Panc1 (cell line): ENCODE results near the gene OR6P1. TPM values are rescaled to one million over a fixed set of nuclear protein-coding genes. Genes with fewer than 3 reads are reported as not detected.

Experiments
- ATAC-seq: fragments of 200-7000 bp; cut with Tn5 transposase; 2 replicates; pipeline ENCODE4 v1.9.1; 2020; ENCODE audit warnings: mild to moderate bottlenecking, moderate library complexity
- BruUV-seq: library from RNA; stranded (reverse); fragments of 400-500 nt; replicated peaks from 2 replicates; lab custom pipeline; 2021; lab: Mats Ljungman, UMichigan
- CTCF ChIA-PET: fragments of 300-600 bp; sonication (Branson Sonifier 250); formaldehyde crosslinking; loops from one replicate; lab custom pipeline; 2022; ENCODE audit warnings: antibody characterized with exemption; lab: Charles Lee
- POLR2A ChIA-PET: fragments of 300-600 bp; sonication (Branson Sonifier 250); formaldehyde crosslinking; loops from one replicate; lab custom pipeline; 2022; ENCODE audit warnings: antibody characterized with exemption; lab: Charles Lee
- DNase-seq: peaks from one replicate; pipeline ENCODE4 v3.0.0-alpha.2; 2010; ENCODE audit warnings: low read depth, low spot score
- H3K27ac ChIP-seq: 2 replicates; pipeline ENCODE4 v1.5.1; 2011; ENCODE audit warnings: mild to moderate bottlenecking, low read length, inconsistent platforms
- H3K27me3 ChIP-seq: fragments of 200-500 bp; sonication (Bioruptor generic); 2 replicates; pipeline ENCODE4 v1.6.0; 2014; ENCODE audit warnings: low read length, inconsistent platforms; ENCODE audit not compliant: control insufficient read depth, insufficient read depth
- H3K36me3 ChIP-seq: fragments of 200-500 bp; sonication (Bioruptor generic); 2 replicates; pipeline ENCODE4 v1.5.1; 2014; ENCODE audit warnings: inconsistent platforms, mild to moderate bottlenecking, low read length, moderate library complexity; ENCODE audit not compliant: control insufficient read depth, insufficient read depth
- H3K4me1 ChIP-seq: 2 replicates; pipeline ENCODE4 v1.5.1; 2011; ENCODE audit warnings: inconsistent platforms, mild to moderate bottlenecking, low read length, moderate library complexity; ENCODE audit not compliant: control insufficient read depth, insufficient read depth
- H3K4me3 ChIP-seq, 2 experiments: 2 replicates each; pipeline ENCODE4 v1.5.1; 2011 to 2012; ENCODE audit warnings: low read depth in 2 of 2, low read length in 2 of 2, mild to moderate bottlenecking in 2 of 2, inconsistent platforms in 1 of 2, moderate library complexity in 1 of 2
- H3K9me3 ChIP-seq: fragments of 200-500 bp; sonication (Bioruptor generic); 2 replicates; pipeline ENCODE4 v1.5.1; 2014; ENCODE audit warnings: low read depth, mild to moderate bottlenecking, inconsistent platforms, low read length, moderate library complexity; ENCODE audit not compliant: control insufficient read depth, insufficient read depth
- POLR2AphosphoS5 ChIP-seq: IDR thresholded peaks from 2 replicates; pipeline ENCODE4 v1.6.1; 2012; ENCODE audit warnings: mild to moderate bottlenecking, low read depth, low read length, moderate library complexity
- SIN3A ChIP-seq: IDR thresholded peaks from 2 replicates; pipeline ENCODE4 v1.6.1; 2012; ENCODE audit warnings: low read depth, mild to moderate bottlenecking, low read length, moderate library complexity, borderline replicate concordance; ENCODE audit not compliant: insufficient read depth
- TCF7L2 ChIP-seq: IDR thresholded peaks from 2 replicates; pipeline ENCODE4 v1.6.1; 2011; ENCODE audit warnings: mild to moderate bottlenecking, low read depth, low read length, inconsistent platforms
- in situ Hi-C: cut with HindIII; loops from 2 replicates; pipeline ENCODE4 v1.10.0; 2016; ENCODE audit warnings: low sequenced_read_pairs, low pct_unique_long_range_greater_than_20kb
- intact Hi-C: fragments of 100-400 bp; cut with micrococcal nuclease; formaldehyde crosslinking; loops from one replicate; pipeline ENCODE4 v1.10.0; 2022; ENCODE audit not compliant: unreplicated experiment
- total RNA-seq: library from RNA; stranded (reverse); gene quantifications from one replicate; pipeline ENCODE4 v1.2.1, GENCODE V29; 2021; ENCODE audit not compliant: unreplicated experiment
- TF ChIP-seq, protein P1 (sequence below): fragments of 450-650 bp; IDR thresholded peaks from 2 replicates; pipeline ENCODE4 v1.5.1; 2017; ENCODE audit warnings: mild to moderate bottlenecking
- TF ChIP-seq, protein P2 (sequence below), 2 experiments: IDR thresholded peaks; 2 replicates each; pipeline ENCODE4 v1.6.1; 2011 to 2012; ENCODE audit warnings: low read depth in 2 of 2, control low read depth in 1 of 2, low read length in 1 of 2, mild to moderate bottlenecking in 1 of 2, moderate library complexity in 1 of 2; ENCODE audit not compliant: insufficient read depth in 1 of 2

The OR6P1 gene
- total RNA-seq, 1 experiment from 2014 or later, result not detected

- no peak for DNase-seq
Observed at GRCh38 chr1:158527190-158527815, 43.1 kb downstream of the OR6P1 start.

GRCh38 chr1:158521666-158522058 is 48.7 kb downstream of the OR6P1 start:
- ChIA-PET POLR2A (no interaction called here), CTCF (no interaction called here)
- ATAC-seq (no peak), DNase-seq (no peak)
- TF ChIP-seq, protein P1, sequence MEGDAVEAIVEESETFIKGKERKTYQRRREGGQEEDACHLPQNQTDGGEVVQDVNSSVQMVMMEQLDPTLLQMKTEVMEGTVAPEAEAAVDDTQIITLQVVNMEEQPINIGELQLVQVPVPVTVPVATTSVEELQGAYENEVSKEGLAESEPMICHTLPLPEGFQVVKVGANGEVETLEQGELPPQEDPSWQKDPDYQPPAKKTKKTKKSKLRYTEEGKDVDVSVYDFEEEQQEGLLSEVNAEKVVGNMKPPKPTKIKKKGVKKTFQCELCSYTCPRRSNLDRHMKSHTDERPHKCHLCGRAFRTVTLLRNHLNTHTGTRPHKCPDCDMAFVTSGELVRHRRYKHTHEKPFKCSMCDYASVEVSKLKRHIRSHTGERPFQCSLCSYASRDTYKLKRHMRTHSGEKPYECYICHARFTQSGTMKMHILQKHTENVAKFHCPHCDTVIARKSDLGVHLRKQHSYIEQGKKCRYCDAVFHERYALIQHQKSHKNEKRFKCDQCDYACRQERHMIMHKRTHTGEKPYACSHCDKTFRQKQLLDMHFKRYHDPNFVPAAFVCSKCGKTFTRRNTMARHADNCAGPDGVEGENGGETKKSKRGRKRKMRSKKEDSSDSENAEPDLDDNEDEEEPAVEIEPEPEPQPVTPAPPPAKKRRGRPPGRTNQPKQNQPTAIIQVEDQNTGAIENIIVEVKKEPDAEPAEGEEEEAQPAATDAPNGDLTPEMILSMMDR, result no peak
- TF ChIP-seq TCF7L2 (no peak), SIN3A (no peak), POLR2AphosphoS5 (no peak)
- TF ChIP-seq, protein P2, sequence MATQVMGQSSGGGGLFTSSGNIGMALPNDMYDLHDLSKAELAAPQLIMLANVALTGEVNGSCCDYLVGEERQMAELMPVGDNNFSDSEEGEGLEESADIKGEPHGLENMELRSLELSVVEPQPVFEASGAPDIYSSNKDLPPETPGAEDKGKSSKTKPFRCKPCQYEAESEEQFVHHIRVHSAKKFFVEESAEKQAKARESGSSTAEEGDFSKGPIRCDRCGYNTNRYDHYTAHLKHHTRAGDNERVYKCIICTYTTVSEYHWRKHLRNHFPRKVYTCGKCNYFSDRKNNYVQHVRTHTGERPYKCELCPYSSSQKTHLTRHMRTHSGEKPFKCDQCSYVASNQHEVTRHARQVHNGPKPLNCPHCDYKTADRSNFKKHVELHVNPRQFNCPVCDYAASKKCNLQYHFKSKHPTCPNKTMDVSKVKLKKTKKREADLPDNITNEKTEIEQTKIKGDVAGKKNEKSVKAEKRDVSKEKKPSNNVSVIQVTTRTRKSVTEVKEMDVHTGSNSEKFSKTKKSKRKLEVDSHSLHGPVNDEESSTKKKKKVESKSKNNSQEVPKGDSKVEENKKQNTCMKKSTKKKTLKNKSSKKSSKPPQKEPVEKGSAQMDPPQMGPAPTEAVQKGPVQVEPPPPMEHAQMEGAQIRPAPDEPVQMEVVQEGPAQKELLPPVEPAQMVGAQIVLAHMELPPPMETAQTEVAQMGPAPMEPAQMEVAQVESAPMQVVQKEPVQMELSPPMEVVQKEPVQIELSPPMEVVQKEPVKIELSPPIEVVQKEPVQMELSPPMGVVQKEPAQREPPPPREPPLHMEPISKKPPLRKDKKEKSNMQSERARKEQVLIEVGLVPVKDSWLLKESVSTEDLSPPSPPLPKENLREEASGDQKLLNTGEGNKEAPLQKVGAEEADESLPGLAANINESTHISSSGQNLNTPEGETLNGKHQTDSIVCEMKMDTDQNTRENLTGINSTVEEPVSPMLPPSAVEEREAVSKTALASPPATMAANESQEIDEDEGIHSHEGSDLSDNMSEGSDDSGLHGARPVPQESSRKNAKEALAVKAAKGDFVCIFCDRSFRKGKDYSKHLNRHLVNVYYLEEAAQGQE (IDR thresholded peaks at IDR 0.05; ENCODE audit: insufficient read depth in 1 of 2, low read depth in 2 of 2, low read length in 1 of 2), result no peak
- BruUV-seq, result no TSS peak
- Histone ChIP-seq H3K4me3 (no peak overlapping the region), H3K27ac (no peak overlapping the region), H3K36me3 (no peaks in the 10 kb centered on the region), H3K27me3 (no peaks in the 10 kb centered on the region), H3K9me3 (no peaks in the 10 kb centered on the region), H3K4me1 (no peaks in the 10 kb centered on the region)
- in situ Hi-C loops, result no loop called here
- intact Hi-C loops, result no loop called here

More at GRCh38 chr1:158527190-158527815, 43.1 kb downstream of the OR6P1 start:
- Histone ChIP-seq H3K9me3 (no peaks in the 10 kb centered on the region), H3K27me3 (no peaks in the 10 kb centered on the region), H3K36me3 (no peaks in the 10 kb centered on the region), H3K27ac (no peak overlapping the region), H3K4me1 (no peaks in the 10 kb centered on the region), H3K4me3 (no peak overlapping the region)
- BruUV-seq, result no TSS peak
- no peak for TF ChIP-seq SIN3A
- no peak for TF ChIP-seq TCF7L2
- no peak for TF ChIP-seq POLR2AphosphoS5
- POLR2A ChIA-PET, result no interaction called here
- CTCF ChIA-PET, result no interaction called here
- intact Hi-C loops (no loop called here), in situ Hi-C loops (no loop called here)
- no peak for ATAC-seq

DNA sequence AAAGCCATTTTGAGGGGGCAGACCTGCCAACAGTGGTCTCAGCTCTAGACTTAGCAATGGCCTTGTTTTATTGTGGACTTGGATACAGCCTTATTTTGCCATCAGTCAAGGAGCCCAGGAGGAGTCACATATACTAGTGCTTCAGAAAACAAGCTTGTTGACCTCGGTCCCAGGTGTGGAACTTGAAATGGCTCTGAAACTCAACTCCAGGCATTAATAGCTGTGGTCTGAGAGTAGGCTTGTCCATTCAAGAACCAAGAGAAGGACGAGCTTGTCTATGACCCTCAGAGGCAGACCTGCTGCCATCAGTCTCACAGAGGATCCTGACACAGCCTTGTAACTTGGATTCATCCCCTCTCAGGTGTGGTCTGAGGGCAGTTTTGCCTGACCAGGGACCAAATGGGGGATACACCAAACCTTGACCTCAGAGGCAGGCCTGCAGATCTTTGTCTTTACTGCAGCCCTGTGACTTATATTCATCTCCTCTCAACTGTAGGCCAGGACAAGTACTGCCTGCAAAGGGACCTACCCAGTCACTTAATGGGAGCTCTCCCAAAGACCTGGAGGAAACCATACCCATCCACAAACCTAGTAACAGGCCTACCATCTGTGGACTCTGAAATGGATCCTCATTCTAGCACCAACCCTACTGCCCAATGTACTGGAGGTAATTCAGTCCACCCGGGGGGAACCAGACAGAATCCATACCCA is 49.3 kb downstream of the OR6P1 start:
- ChIA-PET POLR2A (no interaction called here), CTCF (no interaction called here)
- in situ Hi-C loops (no loop called here), intact Hi-C loops (no loop called here)
- H3K9me3 ChIP-seq, result no peaks in the 10 kb centered on the region
- H3K4me1 ChIP-seq, result no peaks in the 10 kb centered on the region
- no peak overlapping the region for H3K27ac ChIP-seq
- no peaks in the 10 kb centered on the region for H3K36me3 ChIP-seq
- no peak for TF ChIP-seq SIN3A
- no peak for TF ChIP-seq POLR2AphosphoS5
- TF ChIP-seq TCF7L2, result no peak
- TF ChIP-seq, protein P1, result no peak
- TF ChIP-seq, protein P2 (IDR thresholded peaks at IDR 0.05; ENCODE audit: insufficient read depth in 1 of 2, low read depth in 2 of 2, low read length in 1 of 2), result no peak
- no TSS peak for BruUV-seq
- H3K4me3 ChIP-seq, result no peak overlapping the region
- H3K27me3 ChIP-seq, result no peaks in the 10 kb centered on the region
- DNase-seq, result no peak
- no peak for ATAC-seq
